Caco-2 (cell line): Measurements from ENCODE around the gene MASP1. TPM values are rescaled to one million over a fixed set of nuclear protein-coding genes. Genes with fewer than 3 reads are reported as not detected.

Source experiments
- BruUV-seq: library from RNA; stranded (reverse); fragments of 400-500 nt; replicated peaks from 2 replicates; lab custom pipeline; 2021; lab: Mats Ljungman, UMichigan
- CTCF ChIA-PET: fragments of 300-600 bp; sonication (Branson Sonifier 250); formaldehyde crosslinking; loops from one replicate; lab custom pipeline; 2022; ENCODE audit warnings: antibody characterized with exemption; lab: Charles Lee
- POLR2A ChIA-PET: fragments of 300-600 bp; sonication (Branson Sonifier 250); formaldehyde crosslinking; loops from one replicate; lab custom pipeline; 2022; ENCODE audit warnings: antibody characterized with exemption; lab: Charles Lee
- DNase-seq, 2 experiments: peaks; one replicate each; pipeline versions ENCODE4 v3.0.0 to v3.0.0-alpha.2; 2020 to 2022
- H3K27me3 ChIP-seq: replicated peaks from 2 replicates; pipeline ENCODE4 v1.6.0; 2011; ENCODE audit warnings: low read length; ENCODE audit not compliant: control insufficient read depth, insufficient read depth
- H3K36me3 ChIP-seq: 2 replicates; pipeline ENCODE4 v1.5.1; 2011; ENCODE audit warnings: low read length; ENCODE audit not compliant: control insufficient read depth, insufficient read depth
- H3K4me1 ChIP-seq: fragments of 250-450 bp; sonication (Bioruptor Pico); 2 replicates; pipeline ENCODE4 v1.5.1; 2020; ENCODE audit warnings: mild to moderate bottlenecking
- H3K4me3 ChIP-seq: 2 replicates; pipeline ENCODE4 v1.5.1; 2011; ENCODE audit warnings: low read depth, mild to moderate bottlenecking, control low read depth, low read length
- H3K9me3 ChIP-seq: fragments of 250-450 bp; sonication (Bioruptor Pico); 2 replicates; pipeline ENCODE4 v1.5.1; 2020; ENCODE audit warnings: mild to moderate bottlenecking, moderate library complexity
- H3K27ac Mint-ChIP-seq: one replicate; pipeline ENCODE4 v1.8.0; 2022; ENCODE audit warnings: mixed read lengths; ENCODE audit not compliant: unreplicated experiment
- H3K27me3 Mint-ChIP-seq: one replicate; pipeline ENCODE4 v1.8.0; 2022; ENCODE audit warnings: mixed read lengths; ENCODE audit not compliant: insufficient read depth, unreplicated experiment
- H3K36me3 Mint-ChIP-seq: one replicate; pipeline ENCODE4 v1.8.0; 2022; ENCODE audit warnings: mild to moderate bottlenecking, mixed read lengths; ENCODE audit not compliant: insufficient read depth, unreplicated experiment
- H3K4me1 Mint-ChIP-seq: one replicate; pipeline ENCODE4 v1.8.0; 2022; ENCODE audit warnings: low read depth, mixed read lengths; ENCODE audit not compliant: unreplicated experiment
- H3K4me3 Mint-ChIP-seq: one replicate; pipeline ENCODE4 v1.8.0; 2022; ENCODE audit warnings: mild to moderate bottlenecking, moderate library complexity, mixed read lengths; ENCODE audit not compliant: unreplicated experiment
- H3K9me3 Mint-ChIP-seq: one replicate; pipeline ENCODE4 v1.8.0; 2022; ENCODE audit warnings: mixed read lengths; ENCODE audit not compliant: unreplicated experiment
- intact Hi-C: fragments of 100-400 bp; cut with micrococcal nuclease; formaldehyde crosslinking; loops from one replicate; pipeline ENCODE4 v1.10.0; 2022; ENCODE audit not compliant: unreplicated experiment
- total RNA-seq: library from RNA; stranded (reverse); gene quantifications from 2 replicates; pipeline ENCODE4 v1.2.3, GENCODE V29; 2022
- TF ChIP-seq, protein P1 (sequence below), 2 experiments: fragments of 200-600 bp in 1 of 2; IDR thresholded peaks; 1 replicate in 1 of 2; 2 replicates in 1 of 2; pipeline versions ENCODE4 v1.5.1 to v1.8.0; 2011 to 2022; ENCODE audit warnings: antibody characterized with exemption in 1 of 2, control low read depth in 1 of 2, inconsistent platforms in 1 of 2, low read depth in 1 of 2, low read length in 1 of 2, mild to moderate bottlenecking in 1 of 2, moderate library complexity in 1 of 2; ENCODE audit not compliant: insufficient read depth in 1 of 2, severe bottlenecking in 1 of 2, unreplicated experiment in 1 of 2

The MASP1 gene
- total RNA-seq, 1 experiment from 2014 or later, result not detected

DNA sequence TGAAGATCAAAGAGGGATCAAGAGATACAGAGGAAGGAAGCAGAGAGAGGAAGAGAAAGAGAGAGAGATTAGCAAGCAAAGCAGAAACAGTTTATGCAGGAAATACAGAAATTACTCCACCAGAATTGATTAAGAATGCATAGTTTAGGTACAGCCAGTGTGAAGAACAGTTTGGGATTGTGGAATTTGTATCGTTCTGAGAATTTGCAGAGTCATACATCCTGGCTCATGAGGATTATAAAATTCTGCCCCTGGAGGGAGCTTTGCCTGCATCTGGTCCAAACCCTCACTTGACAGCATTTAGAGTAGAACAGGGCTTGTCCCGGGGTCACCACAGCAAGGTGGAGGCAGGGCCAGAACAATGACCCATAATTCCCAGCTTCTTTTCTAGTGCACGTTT is 44.1 kb downstream of the MASP1 start:
- no peaks in the 10 kb centered on the region for H3K9me3 ChIP-seq
- Mint-ChIP-seq H3K4me1 (no peaks in the 10 kb centered on the region), H3K4me3 (no peak overlapping the region), H3K27ac (no peak overlapping the region), H3K9me3 (peaks cover 6% of the 10 kb centered on the region), H3K27me3 (no peaks in the 10 kb centered on the region), H3K36me3 (no peaks in the 10 kb centered on the region)
- H3K36me3 ChIP-seq, result no peaks in the 10 kb centered on the region
- ChIA-PET CTCF (no interaction called here), POLR2A (no interaction called here)
- intact Hi-C loops, result no loop called here
- H3K27me3 ChIP-seq, result no peaks in the 10 kb centered on the region
- H3K4me1 ChIP-seq, result no peaks in the 10 kb centered on the region
- TF ChIP-seq, protein P1, sequence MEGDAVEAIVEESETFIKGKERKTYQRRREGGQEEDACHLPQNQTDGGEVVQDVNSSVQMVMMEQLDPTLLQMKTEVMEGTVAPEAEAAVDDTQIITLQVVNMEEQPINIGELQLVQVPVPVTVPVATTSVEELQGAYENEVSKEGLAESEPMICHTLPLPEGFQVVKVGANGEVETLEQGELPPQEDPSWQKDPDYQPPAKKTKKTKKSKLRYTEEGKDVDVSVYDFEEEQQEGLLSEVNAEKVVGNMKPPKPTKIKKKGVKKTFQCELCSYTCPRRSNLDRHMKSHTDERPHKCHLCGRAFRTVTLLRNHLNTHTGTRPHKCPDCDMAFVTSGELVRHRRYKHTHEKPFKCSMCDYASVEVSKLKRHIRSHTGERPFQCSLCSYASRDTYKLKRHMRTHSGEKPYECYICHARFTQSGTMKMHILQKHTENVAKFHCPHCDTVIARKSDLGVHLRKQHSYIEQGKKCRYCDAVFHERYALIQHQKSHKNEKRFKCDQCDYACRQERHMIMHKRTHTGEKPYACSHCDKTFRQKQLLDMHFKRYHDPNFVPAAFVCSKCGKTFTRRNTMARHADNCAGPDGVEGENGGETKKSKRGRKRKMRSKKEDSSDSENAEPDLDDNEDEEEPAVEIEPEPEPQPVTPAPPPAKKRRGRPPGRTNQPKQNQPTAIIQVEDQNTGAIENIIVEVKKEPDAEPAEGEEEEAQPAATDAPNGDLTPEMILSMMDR (IDR thresholded peaks at IDR 0.05; ENCODE audit: insufficient read depth in 1 of 2, low read depth in 1 of 2, low read length in 1 of 2, severe bottlenecking in 1 of 2, unreplicated experiment in 1 of 2), result no peak
- no peak overlapping the region for H3K4me3 ChIP-seq
- BruUV-seq, result no TSS peak
- DNase-seq, result no peak

DNA sequence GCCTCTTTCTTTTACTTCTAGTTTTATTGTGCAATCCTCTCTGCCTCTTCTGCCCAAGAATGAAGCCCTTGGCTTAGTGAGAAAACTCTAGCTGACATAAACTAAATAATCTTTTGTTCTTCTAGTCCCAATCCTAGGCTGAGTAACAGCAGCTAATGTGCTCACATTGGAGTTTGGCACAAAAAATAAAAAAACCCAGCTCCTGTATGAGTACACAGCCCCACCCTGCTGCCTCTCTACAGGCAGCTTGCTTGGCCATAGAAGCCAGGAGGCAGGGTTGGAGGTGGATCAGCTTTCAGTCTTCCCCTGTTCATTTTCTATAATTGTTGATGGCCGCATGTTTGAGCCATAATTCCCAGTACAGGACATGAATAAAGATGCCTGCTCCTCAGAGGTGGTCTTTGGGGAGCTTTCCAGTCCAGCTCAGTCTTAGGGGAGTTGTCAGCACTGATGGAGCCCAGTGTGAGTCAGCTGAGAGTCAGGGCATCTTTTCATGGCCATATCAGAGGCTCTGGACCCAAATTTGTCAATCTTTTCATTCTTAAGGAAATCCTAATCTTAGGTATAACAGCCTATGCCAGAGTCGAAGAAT is 47.5 kb downstream of the MASP1 start:
- Mint-ChIP-seq H3K27ac (no peak overlapping the region), H3K4me3 (no peak overlapping the region), H3K9me3 (peaks cover 3% of the 10 kb centered on the region), H3K27me3 (peaks cover 3% of the 10 kb centered on the region), H3K36me3 (no peaks in the 10 kb centered on the region), H3K4me1 (no peaks in the 10 kb centered on the region)
- Histone ChIP-seq H3K36me3 (no peaks in the 10 kb centered on the region), H3K4me3 (no peak overlapping the region), H3K9me3 (no peaks in the 10 kb centered on the region), H3K27me3 (no peaks in the 10 kb centered on the region), H3K4me1 (no peaks in the 10 kb centered on the region)
- intact Hi-C loops, result no loop called here
- DNase-seq, result no peak
- ChIA-PET POLR2A (no interaction called here), CTCF (no interaction called here)
- no TSS peak for BruUV-seq
- TF ChIP-seq, protein P1 (IDR thresholded peaks at IDR 0.05; ENCODE audit: insufficient read depth in 1 of 2, low read depth in 1 of 2, low read length in 1 of 2, severe bottlenecking in 1 of 2, unreplicated experiment in 1 of 2), result no peak

DNA sequence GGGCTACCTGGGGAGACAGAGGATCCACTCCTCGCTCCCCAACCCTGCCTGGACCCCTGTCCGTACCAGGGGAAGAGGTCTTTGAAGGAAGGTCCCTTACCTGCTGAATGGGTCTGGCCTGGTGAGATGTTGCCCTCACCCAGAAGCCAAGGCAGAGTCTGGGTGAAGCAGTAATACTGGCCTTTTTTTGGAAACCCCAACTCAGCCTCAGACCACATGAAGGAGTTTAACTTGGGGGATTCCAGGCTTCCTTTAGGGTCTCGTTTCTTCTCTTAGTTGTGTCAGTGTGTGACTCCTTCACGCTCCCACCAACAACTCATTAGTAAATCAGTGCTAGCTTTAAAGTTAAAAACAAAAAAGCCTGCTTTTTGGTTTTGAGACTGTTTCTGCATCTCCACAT is 48.6 kb downstream of the MASP1 start:
- no peak overlapping the region for H3K4me3 ChIP-seq
- no peaks in the 10 kb centered on the region for H3K27me3 ChIP-seq
- no peak for DNase-seq
- POLR2A ChIA-PET, result no interaction called here
- H3K4me1 ChIP-seq, result no peaks in the 10 kb centered on the region
- CTCF ChIA-PET, result no interaction called here
- H3K36me3 ChIP-seq, result no peaks in the 10 kb centered on the region
- Mint-ChIP-seq H3K36me3 (no peaks in the 10 kb centered on the region), H3K27ac (no peak overlapping the region), H3K4me1 (no peaks in the 10 kb centered on the region), H3K27me3 (peaks cover 3% of the 10 kb centered on the region), H3K4me3 (no peak overlapping the region), H3K9me3 (no peaks in the 10 kb centered on the region)
- intact Hi-C loops, result no loop called here
- TF ChIP-seq, protein P1 (IDR thresholded peaks at IDR 0.05; ENCODE audit: insufficient read depth in 1 of 2, low read depth in 1 of 2, low read length in 1 of 2, severe bottlenecking in 1 of 2, unreplicated experiment in 1 of 2), result no peak
- BruUV-seq, result no TSS peak
- H3K9me3 ChIP-seq, result no peaks in the 10 kb centered on the region
